ENCODE measurements around the gene MYO15A.

The MYO15A gene

DNA sequence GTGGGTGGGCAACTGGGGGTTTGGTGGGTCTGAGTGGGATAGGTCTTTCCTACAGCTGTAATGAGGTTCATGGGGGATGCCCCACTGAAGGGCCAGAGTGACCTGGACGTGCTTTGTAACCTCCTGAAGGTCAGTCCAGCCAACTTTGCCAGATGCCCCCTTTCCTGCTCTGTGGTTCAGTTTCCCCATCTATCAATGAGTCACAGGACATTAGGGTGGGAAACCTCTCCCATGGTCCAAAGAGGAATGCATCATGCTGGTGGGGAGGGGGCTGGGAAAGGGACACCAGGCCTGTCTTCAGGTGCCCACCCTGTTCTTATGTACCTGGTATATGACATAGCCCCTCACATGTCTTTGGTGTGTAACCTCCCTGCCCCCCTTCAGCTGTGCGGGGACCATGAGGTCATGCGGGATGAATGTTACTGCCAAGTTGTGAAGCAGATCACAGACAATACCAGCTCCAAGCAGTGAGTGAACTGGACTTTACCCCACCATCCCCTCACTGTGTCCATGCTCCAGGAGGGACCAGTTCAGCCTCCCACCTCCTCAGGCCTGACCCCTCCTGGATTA, 51.1 kb downstream of the MYO15A start:
- DNase-seq: peak; percentile 25

DNA sequence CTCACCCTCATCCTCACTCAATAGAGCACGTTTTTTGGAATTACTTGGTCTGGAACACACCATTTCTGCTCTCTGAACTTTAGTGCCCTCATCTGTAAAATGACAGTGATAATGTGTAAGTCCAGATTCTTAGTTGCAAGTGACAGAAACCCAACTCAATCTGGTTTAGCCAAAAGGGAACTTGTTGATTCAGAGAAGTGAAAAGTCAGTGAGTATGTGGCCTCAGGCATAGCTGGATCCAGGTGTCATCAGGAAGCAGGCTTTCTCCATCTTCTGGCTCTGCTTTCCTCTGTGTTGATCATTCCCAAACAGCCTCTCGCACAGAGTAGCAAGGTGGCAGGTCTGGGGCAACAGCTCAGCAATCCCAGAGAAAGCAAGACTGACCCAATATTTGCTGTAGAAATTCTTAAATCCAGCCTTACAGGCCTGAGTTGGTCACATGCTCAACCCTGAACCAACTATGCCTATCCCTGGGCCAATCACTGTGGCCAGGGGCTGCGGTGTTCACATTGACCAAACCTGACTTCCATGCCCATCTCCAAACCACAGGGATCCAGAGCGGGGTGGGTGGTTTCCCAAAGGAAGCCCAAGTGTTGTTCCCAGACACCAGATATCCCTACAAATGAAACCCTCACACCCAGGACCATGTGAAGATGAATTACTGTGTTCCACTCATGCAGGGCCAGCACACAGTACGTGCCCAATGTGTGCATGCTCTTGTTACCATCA, 51.7 kb downstream of the MYO15A start:
- DNase-seq: no peak

DNA sequence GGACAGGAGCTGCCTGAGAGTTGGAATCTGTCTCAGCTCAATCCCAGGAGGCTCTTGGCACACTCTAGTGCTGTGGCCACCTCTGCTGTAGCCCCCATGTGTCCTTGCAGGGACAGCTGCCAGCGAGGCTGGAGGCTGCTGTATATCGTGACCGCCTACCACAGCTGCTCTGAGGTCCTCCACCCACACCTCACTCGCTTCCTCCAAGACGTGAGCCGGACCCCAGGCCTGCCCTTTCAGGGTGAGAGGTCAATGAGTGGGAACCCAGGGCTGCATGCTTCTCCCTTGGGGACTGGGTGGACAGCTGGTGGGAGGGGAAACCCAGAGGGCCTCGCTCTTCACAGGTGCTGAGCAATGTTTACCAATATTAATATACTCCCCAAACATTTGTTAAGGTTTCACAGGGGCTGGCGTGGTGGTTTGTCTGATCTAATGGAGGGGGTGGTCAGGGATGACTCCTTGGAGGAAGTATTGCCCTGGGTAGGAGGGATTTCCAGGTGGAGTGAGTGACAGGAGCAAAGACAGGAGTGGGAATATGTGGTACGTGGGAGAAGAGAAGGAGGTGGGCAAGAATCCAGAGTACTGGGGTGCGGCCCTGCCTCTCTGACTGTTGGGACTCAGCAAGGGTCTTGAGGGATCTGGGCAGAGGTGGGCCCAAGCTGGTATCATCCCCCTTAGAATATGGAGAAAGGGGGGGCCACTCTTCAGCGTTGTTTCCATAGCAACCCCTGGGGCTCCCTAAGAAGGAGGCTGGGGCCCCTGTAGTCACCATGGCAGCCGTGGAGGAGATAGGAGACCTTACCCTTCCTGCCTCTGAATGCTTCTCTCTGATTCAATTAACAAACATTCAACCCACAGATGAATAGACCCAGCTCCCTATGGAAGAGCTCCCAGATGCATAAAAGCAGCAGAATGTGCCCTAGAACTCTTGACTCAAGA, 52.9 kb downstream of the MYO15A start:
- peak; percentile 16 for DNase-seq

GRCh38 chr17:18163547-18163946, 55.0 kb downstream of the MYO15A start:
- DNase-seq: no peak

DNA sequence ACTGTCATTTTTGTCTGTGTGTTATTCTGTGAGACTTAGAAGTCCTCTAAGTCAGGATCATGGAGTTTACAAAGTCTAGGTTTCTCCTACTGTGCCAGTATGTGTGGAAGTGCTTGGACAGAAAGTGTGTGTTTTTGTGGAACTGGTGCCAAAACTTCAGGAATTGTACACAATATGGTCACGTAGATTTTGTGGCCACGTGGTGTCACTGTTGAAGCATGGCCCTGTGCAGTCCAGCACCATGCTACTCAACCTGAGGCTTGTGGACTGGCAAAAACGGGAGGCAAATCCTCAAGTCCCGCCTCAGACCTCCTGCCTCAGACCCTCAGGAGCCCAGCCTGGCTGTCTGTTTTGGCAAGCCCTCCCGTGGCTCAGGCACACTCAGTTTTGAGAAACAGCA, 58.3 kb downstream of the MYO15A start:
- DNase-seq: no peak

- DNase-seq: no peak
These were observed 58.9 kb downstream of the MYO15A start for GRCh38 chr17:18167421-18167820.

GRCh38 chr17:18172531-18173278, 64.1 kb downstream of the MYO15A start:
- no peak for DNase-seq

- no peak for DNase-seq
These were observed 65.2 kb downstream of the MYO15A start for GRCh38 chr17:18173740-18174139.

DNA sequence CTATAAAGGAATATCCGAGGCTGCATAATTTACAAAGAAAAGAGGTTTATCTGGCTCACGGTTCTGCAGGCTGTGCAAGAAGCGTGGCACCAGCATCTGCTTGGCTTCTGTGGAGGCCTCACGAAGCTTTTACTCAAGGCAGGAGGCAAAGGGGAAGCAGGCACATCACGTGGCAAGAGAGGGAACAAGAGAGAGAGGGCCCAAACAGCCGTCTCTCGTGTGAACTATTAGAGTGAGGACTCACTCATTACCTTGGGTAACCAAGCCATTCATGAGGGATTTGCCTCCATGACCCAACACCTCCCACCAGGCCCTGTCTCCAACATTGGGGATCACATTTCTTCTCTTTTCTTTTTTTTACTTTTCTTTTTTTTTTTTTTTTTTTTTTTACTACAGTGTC, 67.6 kb downstream of the MYO15A start:
- DNase-seq: no peak

GRCh38 chr17:18177133-18177532, 68.6 kb downstream of the MYO15A start:
- no peak for DNase-seq

GRCh38 chr17:18177722-18178121, 69.2 kb downstream of the MYO15A start:
- DNase-seq: no peak

DNA sequence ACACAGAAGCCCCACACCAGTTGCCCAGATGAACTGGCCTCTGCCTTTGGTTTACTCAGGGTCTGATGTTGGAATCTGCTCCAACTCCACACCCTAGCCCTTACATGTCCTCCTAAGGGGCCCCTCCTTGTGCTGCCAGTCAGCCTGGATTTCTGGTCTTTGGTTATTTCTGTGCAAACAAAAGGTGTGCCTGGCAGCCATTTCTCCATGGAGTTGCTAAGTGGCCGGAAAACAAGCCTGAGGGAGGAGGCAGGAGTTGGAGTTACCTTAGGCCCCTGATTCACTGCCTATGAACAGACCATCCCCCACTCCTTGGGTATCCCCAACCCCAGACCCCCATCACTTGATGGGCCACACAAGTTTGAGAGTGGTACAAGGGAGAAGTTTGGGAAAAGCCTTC, 70.6 kb downstream of the MYO15A start:
- no peak for DNase-seq

DNA sequence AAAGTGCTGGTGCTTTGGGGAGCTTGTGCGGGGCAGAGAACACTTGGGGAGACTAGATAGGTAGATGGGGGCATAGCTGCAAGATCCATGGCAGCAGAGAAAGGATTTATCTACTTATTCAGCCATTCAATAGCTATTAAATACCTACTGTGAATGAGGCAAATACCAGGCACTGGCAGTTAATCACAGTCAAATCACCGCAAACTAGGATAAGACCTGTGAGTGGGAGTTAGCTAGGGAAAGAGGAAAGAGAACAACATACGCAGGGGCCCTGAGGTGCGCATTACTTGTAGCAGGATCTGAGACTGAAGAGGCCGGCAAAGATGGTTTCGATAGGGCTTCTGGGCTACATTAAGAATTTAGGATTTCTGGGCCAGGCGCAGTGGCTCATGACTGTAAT, 71.2 kb downstream of the MYO15A start:
- no peak for DNase-seq

DNA sequence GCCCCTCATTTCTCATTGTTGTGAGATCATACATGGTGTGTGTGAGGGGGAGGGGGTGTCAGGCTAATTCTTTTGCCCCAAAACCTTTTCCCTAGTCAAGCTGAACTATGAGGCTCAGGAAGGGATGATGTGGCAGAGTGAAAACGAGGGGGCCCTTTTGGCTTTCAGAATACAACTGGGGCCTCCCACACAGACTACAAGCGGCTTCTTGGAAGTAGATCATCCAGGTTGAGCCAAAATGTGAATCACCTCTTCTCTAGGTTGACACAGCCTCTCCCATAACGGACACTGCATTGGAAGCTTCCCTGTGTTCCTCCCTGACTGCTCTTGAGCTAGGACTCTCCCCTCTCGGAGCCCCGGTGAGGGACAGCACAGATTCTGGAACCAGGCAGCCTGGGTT, 72.8 kb downstream of the MYO15A start:
- DNase-seq: peak; percentile 71

DNA sequence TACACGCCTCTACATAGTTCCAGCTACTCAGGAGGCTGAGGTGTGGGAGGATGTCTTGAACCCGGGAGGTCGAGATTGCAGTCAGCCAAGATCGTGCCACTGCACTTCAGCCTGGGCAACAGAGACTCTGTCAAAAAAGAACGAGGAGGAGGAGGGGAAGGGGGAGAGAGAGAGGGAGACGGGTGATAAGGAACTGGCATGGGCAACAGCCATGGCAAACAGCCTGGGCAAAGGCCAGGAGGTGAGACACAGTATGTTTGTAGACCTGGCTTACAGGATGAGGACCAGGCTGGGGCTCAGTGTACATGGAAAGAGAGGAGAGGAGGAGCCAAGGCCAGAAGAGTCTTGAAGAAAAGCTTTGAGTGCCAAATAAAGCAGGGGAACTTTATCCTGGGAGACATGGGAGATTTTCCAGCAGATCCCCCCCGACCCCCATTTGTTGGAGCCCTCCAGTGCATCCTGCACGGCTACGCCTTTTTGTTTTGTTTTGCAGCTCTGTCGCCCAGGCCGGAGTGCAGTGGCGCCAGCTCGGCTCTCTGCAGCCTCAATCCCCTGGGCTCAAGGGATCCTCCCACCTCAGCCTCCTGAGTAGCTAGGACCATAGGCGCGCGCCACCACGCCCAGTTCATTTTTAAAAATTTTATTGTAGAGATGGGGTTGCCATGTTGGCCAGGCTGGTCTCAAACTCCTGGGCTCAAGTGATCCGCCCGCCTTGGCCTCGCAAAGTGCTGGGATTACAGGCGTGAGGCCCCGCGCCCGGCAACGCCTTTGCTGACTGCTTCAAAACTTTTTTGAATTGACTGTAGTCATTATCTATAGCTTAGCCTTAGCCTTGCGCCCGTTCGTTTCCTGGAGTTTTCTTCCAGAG, 73.8 kb downstream of the MYO15A start:
- DNase-seq: peak; percentile 72

- DNase-seq: peak; percentile 93
These were observed 74.4 kb downstream of the MYO15A start for GRCh38 chr17:18182978-18183333.

DNA sequence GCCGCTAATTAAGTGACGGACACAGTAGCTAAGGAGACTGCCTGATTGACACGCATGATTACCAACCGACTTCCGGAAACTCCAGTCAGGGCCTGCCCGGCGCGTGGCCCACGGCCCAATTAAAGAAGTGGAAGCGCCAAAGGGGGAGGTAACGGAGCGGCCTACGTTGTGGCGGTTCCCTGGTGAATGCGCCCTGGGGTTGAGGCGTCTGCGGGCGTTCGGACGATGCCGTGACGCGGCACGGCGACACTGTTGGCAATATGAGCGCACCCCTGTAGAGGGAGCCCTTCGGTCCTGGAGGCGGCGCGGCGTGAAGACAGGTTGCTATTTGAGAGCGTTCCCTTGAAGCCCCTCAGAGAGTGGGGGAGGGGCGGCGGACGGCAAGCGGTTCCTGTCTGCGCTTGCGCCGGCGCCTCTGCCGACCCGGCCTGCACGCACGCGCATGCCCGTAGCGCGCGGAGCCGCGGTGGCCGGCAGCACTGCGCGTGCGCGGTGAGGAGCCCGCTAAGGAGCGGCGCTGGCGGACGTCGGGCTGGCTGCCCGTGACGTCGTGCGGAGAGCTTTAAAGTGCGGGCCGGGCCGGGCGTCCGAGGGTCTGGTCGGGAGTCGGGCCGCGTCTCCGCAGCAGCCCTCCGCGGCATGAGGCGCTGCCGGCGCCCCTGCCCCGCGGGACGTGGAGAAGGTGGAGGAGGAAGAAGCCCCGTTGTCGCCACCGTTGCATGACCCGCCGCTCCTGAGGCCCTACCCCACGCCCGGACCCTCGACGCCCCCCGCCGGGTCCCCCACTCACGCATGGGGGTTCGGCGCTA, 75.0 kb downstream of the MYO15A start, which contains the start of gene ALKBH5:
Gene ALKBH5 (plus strand): TSS at position 495 of the 809 bp plus-strand sequence. CDS start 416 bp downstream, outside the sequence.
- DNase-seq: peak; percentile 99

DNA sequence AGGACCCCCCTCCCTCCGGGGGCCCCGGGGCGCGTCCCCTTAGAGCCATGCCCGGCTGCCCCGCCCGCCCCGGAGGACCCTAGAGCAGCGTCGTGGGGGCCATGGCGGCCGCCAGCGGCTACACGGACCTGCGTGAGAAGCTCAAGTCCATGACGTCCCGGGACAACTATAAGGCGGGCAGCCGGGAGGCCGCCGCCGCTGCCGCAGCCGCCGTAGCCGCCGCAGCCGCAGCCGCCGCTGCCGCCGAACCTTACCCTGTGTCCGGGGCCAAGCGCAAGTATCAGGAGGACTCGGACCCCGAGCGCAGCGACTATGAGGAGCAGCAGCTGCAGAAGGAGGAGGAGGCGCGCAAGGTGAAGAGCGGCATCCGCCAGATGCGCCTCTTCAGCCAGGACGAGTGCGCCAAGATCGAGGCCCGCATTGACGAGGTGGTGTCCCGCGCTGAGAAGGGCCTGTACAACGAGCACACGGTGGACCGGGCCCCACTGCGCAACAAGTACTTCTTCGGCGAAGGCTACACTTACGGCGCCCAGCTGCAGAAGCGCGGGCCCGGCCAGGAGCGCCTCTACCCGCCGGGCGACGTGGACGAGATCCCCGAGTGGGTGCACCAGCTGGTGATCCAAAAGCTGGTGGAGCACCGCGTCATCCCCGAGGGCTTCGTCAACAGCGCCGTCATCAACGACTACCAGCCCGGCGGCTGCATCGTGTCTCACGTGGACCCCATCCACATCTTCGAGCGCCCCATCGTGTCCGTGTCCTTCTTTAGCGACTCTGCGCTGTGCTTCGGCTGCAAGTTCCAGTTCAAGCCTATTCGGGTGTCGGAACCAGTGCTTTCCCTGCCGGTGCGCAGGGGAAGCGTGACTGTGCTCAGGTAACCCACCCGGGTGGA, 75.8 kb downstream of the MYO15A start:
- DNase-seq: peak; percentile 49

DNA sequence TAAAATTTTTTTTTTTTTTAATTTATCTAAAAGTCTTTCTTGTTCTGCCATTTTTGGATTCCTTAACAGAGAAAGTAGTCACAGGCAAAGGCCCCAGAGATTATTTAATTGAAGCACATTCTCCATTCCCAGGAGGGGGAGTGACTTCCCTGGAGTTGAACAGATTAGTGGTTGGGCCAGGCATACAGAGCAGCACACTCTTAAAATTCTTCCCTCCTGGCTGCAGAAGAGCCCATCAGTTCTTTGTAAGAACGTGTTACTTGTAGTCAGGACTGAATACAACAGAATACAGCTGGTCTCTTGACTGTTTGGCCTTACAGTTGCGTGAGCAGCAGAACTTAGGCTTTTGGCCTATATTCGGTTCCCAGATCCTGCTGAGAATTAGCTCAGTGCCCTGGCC, 76.8 kb downstream of the MYO15A start:
- no peak for DNase-seq
